ENCODE data around the gene ARPC5L. TPM values are rescaled to one million over a fixed set of nuclear protein-coding genes. Genes with fewer than 3 reads are reported as not detected.
"Not testable (repeated sequence)": the region's sequence is repeated elsewhere in the genome, so short reads cannot be mapped to it uniquely, and the experiment has no call there.

ARPC5L gene
- total RNA-seq, 1 donor = 9.8 TPM

- Histone ChIP-seq H2AFZ (ENCODE audit: low read length) (no peak overlapping the region), H3K27ac (ENCODE audit: low read depth, low read length) (no peak overlapping the region), H3K4me3 (ENCODE audit: insufficient read depth, low read length) (no peak overlapping the region), H4K20me1 (ENCODE audit: insufficient read depth, low read length) (peaks cover 3% of the 10 kb centered on the region), H3K4me1 (ENCODE audit: insufficient read depth, low read length) (no peaks in the 10 kb centered on the region), H3K27me3 (ENCODE audit: insufficient read depth, low read length) (no peaks in the 10 kb centered on the region), H3K36me3 (ENCODE audit: insufficient read depth, low read length) (peaks cover 54% of the 10 kb centered on the region), H3K4me2 (ENCODE audit: insufficient read depth, low read length) (no peak overlapping the region), H3K79me2 (ENCODE audit: insufficient read depth, low read length) (no peaks in the 10 kb centered on the region), H3K9me3 (ENCODE audit: low read depth, low read length) (no peaks in the 10 kb centered on the region)
- no peak for TF ChIP-seq CTCF (IDR thresholded peaks at IDR 0.05; ENCODE audit: extremely low read depth, low read depth, low read length)
- DNase-seq (ENCODE audit: insufficient read length, low spot score, missing footprints) = no peak
Observed at GRCh38 chr9:124914753-124915405, 52.9 kb downstream of the ARPC5L start.

DNA sequence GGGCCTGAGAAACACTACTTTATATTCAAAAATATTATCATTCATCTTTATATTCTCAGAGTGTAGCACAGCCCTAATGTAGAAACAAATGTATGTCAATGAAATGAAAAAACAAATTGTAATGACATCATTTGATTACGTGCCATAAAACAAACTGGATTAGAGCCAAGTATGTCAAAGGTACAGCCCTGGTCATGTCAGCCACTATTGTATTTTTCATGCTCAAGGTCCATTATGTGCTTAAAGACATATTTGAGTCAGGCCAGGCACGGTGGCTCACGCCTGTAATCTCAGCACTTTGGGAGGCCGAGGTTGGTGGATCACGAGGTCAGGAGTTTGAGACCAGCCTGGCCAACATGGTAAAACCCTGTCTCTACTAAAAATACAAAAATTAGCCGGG, 58.5 kb downstream of the ARPC5L start:
- not testable (repeated sequence) for H3K4me2 ChIP-seq (ENCODE audit: insufficient read depth, low read length); H3K27me3 ChIP-seq (ENCODE audit: insufficient read depth, low read length); H3K4me3 ChIP-seq (ENCODE audit: insufficient read depth, low read length); H2AFZ ChIP-seq (ENCODE audit: low read length); H3K79me2 ChIP-seq (ENCODE audit: insufficient read depth, low read length); H3K4me1 ChIP-seq (ENCODE audit: insufficient read depth, low read length); H4K20me1 ChIP-seq (ENCODE audit: insufficient read depth, low read length); H3K27ac ChIP-seq (ENCODE audit: low read depth, low read length); H3K9me3 ChIP-seq (ENCODE audit: low read depth, low read length); DNase-seq (ENCODE audit: insufficient read length, low spot score, missing footprints)
- peaks cover 52% of the 10 kb centered on the region for H3K36me3 ChIP-seq (ENCODE audit: insufficient read depth, low read length)

Small RNA genes lying within 50 kb of the gene (small RNA-seq; reads per million reads assigned to genes)
- not detected for gene RNU4-82P

Other genes starting within 250 kb of the ARPC5L start
- gene NR6A1, start 90.8 kb upstream of the ARPC5L start, total RNA-seq = 0.36 and 0.88 TPM in 2 replicates
- 27.1 and 29.7 TPM in 2 replicates for gene OLFML2A, start 85.0 kb upstream of the ARPC5L start, total RNA-seq
- gene WDR38, start 8.7 kb upstream of the ARPC5L start, total RNA-seq = not detected in 2 replicates
- gene RPL35, start 173 bp upstream of the ARPC5L start, total RNA-seq = 1,644 and 1,645 TPM in 2 replicates
- 13.4 and 15.6 TPM in 2 replicates for gene GOLGA1, start 79.0 kb downstream of the ARPC5L start, total RNA-seq

Measured in osteoblast (primary cell).